Large intestine (tissue), 3 donors: ENCODE results near the gene CLCF1. TPM values are rescaled to one million over a fixed set of nuclear protein-coding genes. Genes with fewer than 3 reads are reported as not detected.

Experiments
- DNase-seq, 2 donors: peaks; one replicate each; pipeline versions ENCODE4 v3.0.0 to v3.0.0-alpha.2; 2013
- H3K27ac ChIP-seq: one replicate; pipeline ENCODE4 v1.5.1; 2013; ENCODE audit warnings: low read length
- H3K27me3 ChIP-seq: 2 replicates; pipeline ENCODE4 v1.6.1; 2013; ENCODE audit warnings: low read length; ENCODE audit not compliant: control insufficient read depth, insufficient read depth
- H3K36me3 ChIP-seq: 2 replicates; pipeline ENCODE4 v1.6.1; 2013; ENCODE audit warnings: low read length; ENCODE audit not compliant: control insufficient read depth, insufficient read depth
- H3K4me1 ChIP-seq: one replicate; pipeline ENCODE4 v1.6.1; 2013; ENCODE audit warnings: low read length; ENCODE audit not compliant: control insufficient read depth, insufficient read depth
- H3K4me3 ChIP-seq: one replicate; pipeline ENCODE4 v1.5.1; 2013; ENCODE audit warnings: low read length
- H3K9me3 ChIP-seq: one replicate; pipeline ENCODE4 v1.6.1; 2013; ENCODE audit warnings: mild to moderate bottlenecking, low read depth, low read length, moderate library complexity; ENCODE audit not compliant: control insufficient read depth
- WGBS: methylation state at CpG from one replicate; pipeline ENCODE4 v1.1.5; 2013; ENCODE audit warnings: low lambda C conversion rate; ENCODE audit not compliant: insufficient coverage; 5-methylcytosine and 5-hydroxymethylcytosine counted together
- polyA plus RNA-seq: library from polyadenylated mRNA; unstranded; fragments of 120-200 nt; gene quantifications from one replicate; pipeline ENCODE4 v1.2.1, GENCODE V29; 2013

The CLCF1 gene
- polyA plus RNA-seq, 1 donor, result 9.6 TPM

DNA sequence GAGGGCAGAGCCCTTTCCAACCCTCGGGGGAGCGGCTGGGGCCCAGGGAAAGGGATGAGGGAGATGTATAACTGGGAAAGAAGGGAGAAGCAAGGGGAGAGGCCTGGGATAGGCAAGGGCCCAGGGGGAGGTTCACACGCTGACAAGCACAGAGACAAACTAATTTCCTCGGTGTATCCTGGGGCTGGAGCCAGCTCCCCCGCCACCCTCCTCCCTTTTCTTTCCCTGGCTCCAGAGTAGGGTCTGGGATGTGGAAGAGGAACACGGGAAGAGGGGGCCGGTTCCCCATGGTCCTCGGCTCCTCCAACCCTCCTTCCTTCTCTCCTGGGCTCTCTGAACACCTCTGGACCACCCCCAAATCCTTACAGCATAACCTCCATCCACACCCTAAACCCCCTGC is 6.9 kb downstream of the CLCF1 start:
- no peaks in the 10 kb centered on the region for H3K27me3 ChIP-seq
- no peak overlapping the region for H3K4me3 ChIP-seq
- peaks cover 60% of the 10 kb centered on the region for H3K4me1 ChIP-seq
- no CpG with 5 or more reads among the region's 8 CpGs for WGBS
- DNase-seq, result no peak
- H3K27ac ChIP-seq, result peak overlapping the region; percentile 69
- peaks cover 11% of the 10 kb centered on the region for H3K36me3 ChIP-seq
- H3K9me3 ChIP-seq, result no peaks in the 10 kb centered on the region

DNA sequence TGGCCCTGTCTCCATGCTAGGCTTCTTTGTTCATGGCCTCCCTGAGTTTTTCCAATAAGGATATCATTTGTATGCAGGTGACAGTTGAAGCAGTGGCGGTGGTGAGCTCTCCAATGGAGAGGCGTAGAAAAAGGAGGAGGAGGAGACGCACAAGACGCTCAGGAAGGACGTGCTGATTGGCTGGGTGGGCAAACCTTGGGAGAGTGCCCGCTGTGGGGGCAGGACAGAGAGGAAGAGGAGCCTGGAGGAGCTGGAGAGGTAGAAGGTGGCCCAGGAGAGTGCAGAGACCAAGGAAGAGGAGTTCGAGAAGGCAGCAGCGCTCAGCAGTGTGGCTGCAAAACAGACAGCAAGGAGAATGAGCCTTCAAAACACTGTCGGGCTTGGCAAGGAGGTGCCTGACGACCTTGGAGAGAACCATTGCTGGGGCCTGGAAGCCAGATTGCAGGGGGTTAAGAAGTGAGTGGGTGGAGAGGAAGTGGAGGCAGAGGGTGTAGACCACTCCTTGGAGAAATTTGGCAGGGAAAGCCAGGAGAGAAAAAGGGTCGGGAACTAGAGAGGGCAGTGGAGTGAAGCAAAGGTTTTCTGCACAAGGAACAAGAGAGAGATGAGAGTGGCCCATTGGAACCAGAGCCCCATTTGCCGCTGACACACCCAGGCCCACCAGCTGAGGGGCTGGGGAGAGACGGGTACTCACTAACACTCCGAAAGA is 7.5 kb downstream of the CLCF1 start:
- WGBS, result 67% methylated on average over 3 of the region's 14 CpGs
- Histone ChIP-seq H3K27me3 (no peaks in the 10 kb centered on the region), H3K27ac (peak overlapping the region; percentile 69), H3K36me3 (peaks cover 11% of the 10 kb centered on the region), H3K9me3 (no peaks in the 10 kb centered on the region), H3K4me3 (no peak overlapping the region), H3K4me1 (peaks cover 54% of the 10 kb centered on the region)
- DNase-seq, result peak in 1 of 2 donors; percentile 17

DNA sequence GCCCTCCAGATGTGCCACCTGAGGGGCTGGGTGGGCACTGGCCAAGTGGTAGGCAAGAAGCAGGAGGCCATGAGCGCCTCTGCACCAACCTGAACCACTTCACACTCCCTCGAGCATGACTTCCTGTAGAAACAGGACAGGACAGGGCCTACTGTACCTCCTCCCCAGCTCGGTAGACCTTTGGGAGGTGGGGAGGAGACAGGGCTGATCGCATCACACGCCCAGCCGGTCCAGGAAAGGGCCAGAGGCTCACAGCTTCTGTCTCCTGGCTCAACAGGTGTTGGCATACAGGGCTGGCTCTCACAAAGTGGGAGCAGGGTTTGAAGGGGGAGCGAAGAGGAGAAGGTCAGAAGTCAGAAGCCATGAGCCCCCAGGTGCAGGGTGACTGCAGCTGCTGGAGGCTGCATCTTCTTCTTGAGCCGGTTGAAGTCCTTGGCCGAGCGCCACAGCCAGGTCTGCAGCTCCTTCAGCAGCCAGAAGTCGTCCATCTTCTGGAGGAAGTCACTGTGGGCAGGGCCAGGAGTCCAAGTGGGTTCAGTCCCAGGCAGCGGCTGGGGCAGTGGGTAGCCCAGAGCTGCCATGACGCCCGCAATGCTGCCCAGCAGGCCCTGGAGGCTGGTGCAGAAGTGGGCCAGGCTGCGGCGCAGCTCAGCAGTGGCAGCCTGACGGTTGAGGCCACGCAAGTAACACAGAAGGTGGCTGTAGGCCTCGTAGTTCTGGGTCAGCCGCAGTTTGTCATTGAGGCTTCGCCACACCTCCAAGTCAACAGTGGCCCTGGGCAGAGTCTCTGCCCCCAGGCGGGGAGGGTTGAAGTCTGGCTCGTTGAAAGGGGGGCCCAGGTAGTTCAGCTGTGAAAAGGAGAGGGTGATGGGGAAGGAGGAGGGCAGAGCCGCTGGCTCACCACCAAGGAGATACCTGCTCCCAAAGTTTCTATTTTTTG is 8.3 kb downstream of the CLCF1 start:
- DNase-seq, result peak in 1 of 2 donors; percentile 65
- Histone ChIP-seq H3K36me3 (peaks cover 11% of the 10 kb centered on the region), H3K4me1 (peaks cover 48% of the 10 kb centered on the region), H3K9me3 (no peaks in the 10 kb centered on the region), H3K27ac (peak overlapping the region; percentile 69), H3K27me3 (no peaks in the 10 kb centered on the region), H3K4me3 (no peak overlapping the region)
- no CpG with 5 or more reads among the region's 24 CpGs for WGBS

DNA sequence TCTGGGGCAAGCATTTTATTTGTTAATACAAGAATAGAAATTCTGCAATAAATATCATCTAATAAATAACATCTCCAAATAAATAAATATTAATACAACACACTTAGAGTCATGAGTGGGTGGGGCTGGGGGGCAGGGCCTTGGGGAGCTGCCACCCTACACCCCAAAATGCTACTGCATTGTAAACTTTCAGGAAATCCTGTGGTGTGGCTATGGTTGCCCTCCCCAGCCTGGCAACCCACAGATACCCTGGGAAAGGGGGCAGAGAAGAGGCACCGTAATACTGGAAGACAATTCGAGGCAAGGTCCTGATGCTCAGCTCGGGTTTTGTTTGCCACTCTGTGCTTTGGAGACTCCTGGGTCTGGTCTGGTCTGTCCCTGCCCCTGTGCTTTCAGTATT is 9.2 kb downstream of the CLCF1 start:
- Histone ChIP-seq H3K9me3 (no peaks in the 10 kb centered on the region), H3K27me3 (no peaks in the 10 kb centered on the region), H3K27ac (no peak overlapping the region), H3K4me3 (no peak overlapping the region), H3K4me1 (peaks cover 43% of the 10 kb centered on the region), H3K36me3 (peaks cover 11% of the 10 kb centered on the region)
- DNase-seq, result no peak
- WGBS, result no CpG with 5 or more reads among the region's 3 CpGs

DNA sequence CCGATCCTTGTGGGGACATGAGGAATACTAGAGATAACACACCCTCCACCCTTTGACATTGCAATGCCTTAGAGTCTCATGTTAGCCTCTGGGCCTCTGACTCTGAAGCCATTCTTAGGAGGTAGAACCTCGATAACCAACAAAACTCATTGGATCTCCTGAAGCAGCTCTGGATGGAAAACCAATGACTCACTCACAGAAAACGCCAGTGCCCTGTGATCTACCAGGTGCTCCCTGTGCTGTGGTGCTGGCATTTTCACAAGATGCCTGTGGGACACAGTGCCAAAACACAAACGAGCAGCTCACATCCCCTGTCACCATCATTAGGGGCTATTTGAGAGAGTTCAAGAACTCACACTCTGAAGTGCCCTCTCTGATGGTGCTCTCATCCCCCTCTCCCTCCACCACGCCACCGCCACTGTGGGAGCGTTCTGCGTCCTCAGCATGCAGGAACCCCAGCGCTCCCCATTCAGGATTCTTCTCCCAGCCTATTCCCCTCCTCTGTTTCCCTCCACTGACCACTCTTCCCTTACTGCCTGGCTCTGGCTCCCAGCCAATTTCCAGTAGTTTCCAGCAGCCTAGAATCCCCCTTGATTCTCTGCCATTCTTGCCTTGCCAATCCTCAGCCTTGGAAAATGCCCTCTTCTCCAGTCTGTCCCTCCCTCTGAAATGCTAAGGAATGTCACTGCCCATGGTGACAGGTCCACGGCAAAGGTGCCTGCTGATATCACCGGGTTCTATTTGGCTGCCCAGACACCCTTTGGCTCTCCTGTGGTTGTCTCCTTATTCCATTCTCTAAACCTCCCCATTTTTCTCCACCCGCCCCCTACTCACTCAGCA is 15.3 kb downstream of the CLCF1 start:
- Histone ChIP-seq H3K4me3 (no peak overlapping the region), H3K36me3 (no peaks in the 10 kb centered on the region), H3K9me3 (no peaks in the 10 kb centered on the region), H3K27ac (no peak overlapping the region), H3K27me3 (no peaks in the 10 kb centered on the region), H3K4me1 (peaks cover 41% of the 10 kb centered on the region)
- DNase-seq, result peak in 1 of 2 donors; percentile 11
- 89% methylated on average over 3 of the region's 12 CpGs for WGBS

DNA sequence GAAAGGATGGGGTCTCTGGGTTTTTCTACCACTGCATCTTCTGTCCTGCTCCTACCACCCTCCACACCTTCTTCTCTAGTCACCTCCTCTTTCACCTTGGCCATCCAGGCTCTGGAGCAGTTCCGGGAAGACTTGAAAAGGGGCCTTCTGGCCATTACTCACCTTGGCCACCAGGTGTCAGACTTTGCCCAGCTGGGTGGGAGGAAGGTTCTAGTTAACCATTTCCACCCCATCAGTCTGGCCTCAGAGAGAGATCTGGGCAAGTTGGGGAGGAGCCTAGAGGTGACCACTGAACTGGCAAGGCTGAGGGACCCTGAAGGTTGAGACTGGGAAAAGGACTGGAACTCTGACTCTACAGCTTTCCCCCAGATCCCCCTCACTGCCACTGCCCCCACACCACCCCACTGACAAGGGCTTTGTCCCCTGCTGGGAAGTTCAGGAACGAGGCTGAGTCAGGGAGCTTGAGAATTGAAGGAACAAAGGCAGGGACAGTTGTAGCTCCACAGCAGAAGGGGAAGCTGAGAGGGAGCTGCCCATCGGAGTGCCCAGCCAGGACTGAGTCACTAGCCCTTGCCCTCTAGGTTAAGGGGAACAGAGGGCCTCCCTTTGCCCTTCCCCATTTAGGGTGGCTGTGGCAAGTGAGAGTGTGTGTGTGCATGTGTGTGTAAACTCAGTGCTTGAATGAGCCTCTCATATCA is 16.4 kb downstream of the CLCF1 start:
- Histone ChIP-seq H3K4me3 (no peak overlapping the region), H3K36me3 (no peaks in the 10 kb centered on the region), H3K27ac (peak overlapping the region; percentile 94), H3K27me3 (no peaks in the 10 kb centered on the region), H3K4me1 (peaks cover 49% of the 10 kb centered on the region), H3K9me3 (no peaks in the 10 kb centered on the region)
- WGBS, result no CpG with 5 or more reads among the region's 3 CpGs
- peak; percentile 75 to 82 for DNase-seq

DNA sequence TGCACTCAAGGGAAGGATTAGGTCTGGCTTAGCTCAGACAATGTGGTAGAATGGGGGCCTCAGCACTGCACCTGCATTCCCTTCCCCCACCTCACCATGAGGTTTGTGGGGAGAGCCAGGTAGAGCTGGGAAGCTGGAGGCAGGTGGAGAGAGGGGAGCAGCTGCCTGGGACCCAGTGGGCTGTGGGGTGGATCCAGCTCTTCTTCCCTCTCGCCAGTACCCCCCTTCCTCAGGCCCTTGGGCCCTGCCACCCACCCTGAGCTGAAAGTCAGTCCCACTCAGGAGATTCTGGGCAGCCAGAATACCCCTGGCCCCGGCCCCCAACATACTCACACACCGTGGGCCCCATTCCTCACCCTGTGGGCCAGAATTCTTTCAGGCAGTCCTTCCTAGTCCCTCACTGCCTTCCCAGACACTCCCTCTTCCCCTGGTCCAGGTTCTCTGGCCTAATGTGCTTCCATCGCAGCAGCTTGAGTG is 17.0 kb downstream of the CLCF1 start:
- peak overlapping the region; percentile 94 for H3K27ac ChIP-seq
- H3K4me1 ChIP-seq, result peaks cover 53% of the 10 kb centered on the region
- no peak overlapping the region for H3K4me3 ChIP-seq
- H3K36me3 ChIP-seq, result peaks cover 2% of the 10 kb centered on the region
- WGBS, result 0% methylated on average over 1 of the region's 4 CpGs
- no peak for DNase-seq
- H3K27me3 ChIP-seq, result no peaks in the 10 kb centered on the region
- no peaks in the 10 kb centered on the region for H3K9me3 ChIP-seq

DNA sequence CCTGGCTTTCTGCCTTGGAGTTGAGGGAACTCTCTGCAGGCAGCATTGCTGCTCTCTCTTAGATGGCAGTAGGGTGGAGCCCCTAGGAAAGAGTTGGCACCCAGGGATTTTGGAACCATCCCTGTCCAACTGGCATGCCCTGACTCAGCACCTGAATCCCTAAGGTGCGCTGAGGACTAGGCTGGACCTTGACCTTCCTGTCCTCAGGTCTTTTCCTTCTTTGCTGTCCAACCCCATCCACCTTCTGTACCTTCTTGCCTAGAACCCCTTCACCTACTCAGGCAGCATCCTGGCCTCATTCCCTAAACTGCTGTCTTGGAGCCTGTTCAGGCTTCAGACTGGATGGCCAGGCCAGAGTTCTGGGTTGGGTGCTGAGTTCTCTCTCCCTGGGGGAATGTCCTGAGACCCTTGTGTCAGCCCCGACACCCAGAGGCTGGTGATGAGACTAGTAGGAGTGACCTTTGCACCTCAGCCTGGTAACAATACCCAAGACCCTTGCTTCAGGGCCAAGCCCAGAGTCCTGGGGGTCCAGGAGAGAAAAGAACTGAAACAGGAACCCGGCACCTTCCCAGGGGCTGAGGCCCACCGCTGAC is 17.5 kb downstream of the CLCF1 start:
- Histone ChIP-seq H3K27ac (peak overlapping the region; percentile 94), H3K36me3 (peaks cover 6% of the 10 kb centered on the region), H3K27me3 (no peaks in the 10 kb centered on the region), H3K4me3 (no peak overlapping the region), H3K4me1 (peaks cover 58% of the 10 kb centered on the region), H3K9me3 (no peaks in the 10 kb centered on the region)
- peak in 1 of 2 donors; percentile 51 for DNase-seq
- no CpG with 5 or more reads among the region's 4 CpGs for WGBS

DNA sequence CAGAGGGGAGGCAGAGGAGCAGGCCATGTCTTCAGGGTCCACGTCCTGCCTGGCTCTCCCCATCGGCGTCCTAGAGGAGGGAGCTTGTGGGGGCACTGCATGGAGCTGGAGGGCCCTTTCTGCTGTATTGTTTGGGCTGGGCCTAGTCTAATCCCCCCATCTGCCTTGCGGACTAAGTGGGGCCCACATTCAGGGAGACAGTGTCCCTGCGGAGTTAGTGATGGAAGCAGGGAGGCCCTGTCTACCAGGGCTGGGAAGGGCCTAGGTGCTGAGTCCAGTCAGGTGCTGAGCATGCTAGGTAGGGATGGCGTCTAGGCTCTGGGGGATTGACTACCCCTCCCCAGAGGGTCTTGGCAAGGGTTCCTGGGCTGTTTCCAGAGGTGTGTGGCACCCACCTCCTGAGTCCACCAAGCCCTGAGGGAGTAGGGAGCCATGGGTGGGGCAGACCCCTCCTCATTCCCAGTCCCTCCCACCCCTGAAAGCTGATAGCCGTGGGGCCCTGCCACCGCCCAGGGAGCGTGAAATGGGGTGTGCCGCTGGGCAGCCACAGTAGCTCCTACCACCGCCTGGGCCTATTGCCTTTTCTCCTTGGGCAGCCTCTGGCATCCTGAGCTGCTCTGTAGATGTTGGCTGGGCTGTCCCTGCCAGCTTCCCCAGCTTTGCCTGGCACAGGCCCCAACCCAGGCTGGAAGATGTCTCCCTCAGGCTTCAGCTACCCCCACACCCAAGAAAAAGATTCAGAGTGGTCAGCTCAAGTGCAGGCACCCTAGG is 18.2 kb downstream of the CLCF1 start:
- no CpG with 5 or more reads among the region's 11 CpGs for WGBS
- H3K9me3 ChIP-seq, result no peaks in the 10 kb centered on the region
- H3K4me1 ChIP-seq, result peaks cover 59% of the 10 kb centered on the region
- peak overlapping the region; percentile 94 for H3K27ac ChIP-seq
- H3K27me3 ChIP-seq, result no peaks in the 10 kb centered on the region
- peak in 1 of 2 donors; percentile 59 for DNase-seq
- H3K36me3 ChIP-seq, result peaks cover 6% of the 10 kb centered on the region
- no peak overlapping the region for H3K4me3 ChIP-seq
